Lung microvascular endothelial cell (primary cell): Measurements from ENCODE around the gene PPDPF. TPM values are rescaled to one million over a fixed set of nuclear protein-coding genes. Genes with fewer than 3 reads are reported as not detected.

Experiments used
- DNase-seq, 2 donors: peaks; one replicate each; pipeline versions ENCODE4 v3.0.0 to v3.0.0-alpha.2; 2010; ENCODE audit warnings: low read depth in 2 of 2
- total RNA-seq: library from RNA; depleted of rRNA; stranded (reverse); fragments of >200 nt; gene quantifications from 2 replicates; pipeline ENCODE4 v1.2.1, GENCODE V29; 2014

Gene PPDPF
- total RNA-seq, 1 donor from 2014 or later, result 21.2 TPM

DNA sequence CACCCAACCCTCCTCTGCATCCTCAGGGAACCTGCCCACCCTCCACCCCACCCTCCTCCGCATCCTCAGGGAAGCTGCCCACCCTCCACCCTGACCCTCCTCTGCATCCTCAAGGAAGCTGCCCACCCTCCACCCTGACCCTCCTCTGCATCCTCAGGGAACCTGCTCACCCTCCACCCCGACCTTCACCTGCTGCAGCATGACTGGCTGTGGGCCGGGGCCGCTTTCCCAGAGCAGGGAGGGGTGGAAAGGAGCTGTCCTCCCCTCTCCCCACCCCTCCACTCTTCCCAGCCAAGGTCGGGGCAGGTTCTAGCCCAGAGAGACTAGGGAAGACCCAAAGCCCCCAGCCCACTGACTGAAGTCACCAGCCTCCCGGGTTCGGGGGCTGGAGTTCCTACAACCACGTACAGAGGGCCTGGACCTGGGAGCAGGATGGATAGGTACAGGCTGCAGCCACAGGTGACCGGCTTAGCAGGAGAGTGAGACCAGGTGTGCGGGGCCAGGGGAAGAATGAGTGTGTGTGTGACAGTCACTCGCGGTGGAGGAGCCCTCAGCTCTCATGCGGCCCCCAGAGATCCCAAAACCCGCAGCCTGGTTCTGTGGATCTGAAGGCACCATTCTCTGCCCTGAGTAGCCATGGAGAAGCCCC, 33.3 kb upstream of the PPDPF start:
- DNase-seq, result no peak

DNA sequence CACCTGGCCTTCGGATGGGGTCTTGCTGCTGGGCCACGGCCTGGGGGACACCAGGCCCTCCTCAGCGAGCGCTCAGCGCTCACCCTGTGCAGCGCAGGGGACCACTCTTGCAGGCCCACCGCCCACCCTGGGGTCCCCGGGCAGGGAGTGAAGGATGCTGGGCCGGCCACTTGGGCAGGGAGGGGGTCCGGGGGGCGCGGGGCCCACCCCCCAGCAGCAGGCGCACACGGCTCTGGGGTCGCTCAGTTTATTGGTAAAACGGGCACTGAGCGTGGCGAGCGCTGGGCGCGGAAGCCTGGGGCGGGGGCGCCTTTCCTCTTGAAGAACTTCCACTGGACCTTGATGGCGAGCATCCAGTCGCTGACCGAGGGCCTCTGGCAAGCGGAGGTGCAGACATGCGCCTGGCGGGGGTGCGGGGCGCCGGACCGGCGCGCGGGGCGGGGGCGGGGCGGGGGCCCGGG, 32.8 kb upstream of the PPDPF start:
- DNase-seq, result no peak

DNA sequence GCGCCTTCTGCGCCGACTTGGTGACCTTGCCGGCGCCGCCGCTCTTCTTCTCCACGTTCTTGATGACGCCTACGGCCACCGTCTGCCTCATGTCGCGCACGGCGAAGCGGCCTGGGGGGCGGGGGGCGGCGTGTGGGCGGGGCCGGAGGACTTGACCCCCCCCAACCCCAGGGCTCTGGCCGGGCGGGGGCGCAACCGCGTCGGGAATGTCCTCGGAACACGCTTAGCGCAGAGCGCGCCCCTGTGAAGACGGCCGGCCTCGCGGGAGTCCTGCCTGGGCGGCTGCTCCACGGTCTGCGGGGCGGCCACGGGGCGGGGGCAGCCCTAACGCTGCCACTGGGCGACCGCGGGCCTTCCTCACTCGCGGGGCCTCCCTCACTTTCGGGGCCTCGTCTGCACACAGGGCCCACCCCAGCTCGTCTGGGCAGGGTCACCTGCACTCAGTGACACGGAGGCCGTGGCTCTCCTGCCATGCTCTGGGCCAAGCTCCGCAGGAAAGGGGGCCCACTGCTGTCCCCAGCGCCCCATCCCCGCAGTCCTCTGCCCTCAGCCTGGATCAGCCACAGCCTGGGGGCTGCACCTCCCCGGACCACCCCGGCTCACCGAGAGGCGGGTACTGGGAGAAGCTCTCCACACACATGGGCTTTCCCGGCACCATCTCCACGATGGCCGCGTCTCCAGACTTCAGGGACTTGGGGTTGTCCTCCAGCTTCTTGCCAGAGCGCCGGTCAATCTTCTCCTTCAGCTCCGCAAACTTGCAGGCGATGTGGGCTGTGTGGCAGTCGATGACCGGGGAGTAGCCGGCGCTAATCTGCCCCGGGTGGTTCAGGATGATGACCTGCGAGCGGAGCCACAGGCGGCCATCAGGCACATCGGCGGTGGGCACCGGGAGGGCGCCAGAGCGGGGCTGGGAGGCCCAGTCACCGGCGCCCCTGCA, 32.0 kb upstream of the PPDPF start:
- DNase-seq, result no peak

DNA sequence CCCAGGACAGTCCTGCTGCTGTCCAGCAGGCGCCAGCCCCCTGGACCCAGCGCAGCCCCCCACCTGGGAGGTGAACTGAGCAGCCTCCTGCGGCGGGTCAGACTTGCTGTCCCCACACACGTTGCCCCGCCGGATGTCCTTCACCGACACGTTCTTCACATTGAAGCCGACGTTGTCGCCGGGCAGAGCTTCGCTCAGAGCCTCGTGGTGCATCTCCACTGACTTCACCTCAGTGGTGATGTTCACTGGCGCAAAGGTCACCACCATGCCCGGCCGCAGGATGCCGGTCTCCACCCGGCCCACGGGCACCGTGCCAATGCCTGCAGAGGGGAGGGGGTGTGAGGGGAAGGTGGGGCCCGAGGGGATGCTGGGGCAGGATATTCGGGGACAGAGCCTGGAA, 30.1 kb upstream of the PPDPF start:
- no peak for DNase-seq

DNA sequence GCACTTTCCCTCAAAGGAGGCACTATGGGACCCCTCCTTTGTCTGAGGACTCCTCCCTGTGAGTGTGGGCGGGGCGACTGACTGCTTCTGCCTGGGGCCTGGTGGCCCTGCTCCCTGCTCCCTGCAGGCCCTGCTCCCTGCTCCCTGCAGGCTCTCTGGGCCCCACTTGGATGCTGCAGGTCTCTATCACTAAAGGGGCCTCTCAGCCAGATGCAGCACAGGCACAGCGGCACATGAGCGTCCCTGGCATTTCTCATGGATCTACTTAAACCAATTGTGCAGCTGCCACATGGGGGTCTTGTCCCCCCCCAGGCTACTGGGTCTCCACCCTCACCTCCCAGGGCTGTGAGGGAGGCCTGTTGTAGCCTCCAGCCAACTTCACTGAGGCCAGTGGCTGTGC, 29.5 kb upstream of the PPDPF start:
- DNase-seq, result no peak

DNA sequence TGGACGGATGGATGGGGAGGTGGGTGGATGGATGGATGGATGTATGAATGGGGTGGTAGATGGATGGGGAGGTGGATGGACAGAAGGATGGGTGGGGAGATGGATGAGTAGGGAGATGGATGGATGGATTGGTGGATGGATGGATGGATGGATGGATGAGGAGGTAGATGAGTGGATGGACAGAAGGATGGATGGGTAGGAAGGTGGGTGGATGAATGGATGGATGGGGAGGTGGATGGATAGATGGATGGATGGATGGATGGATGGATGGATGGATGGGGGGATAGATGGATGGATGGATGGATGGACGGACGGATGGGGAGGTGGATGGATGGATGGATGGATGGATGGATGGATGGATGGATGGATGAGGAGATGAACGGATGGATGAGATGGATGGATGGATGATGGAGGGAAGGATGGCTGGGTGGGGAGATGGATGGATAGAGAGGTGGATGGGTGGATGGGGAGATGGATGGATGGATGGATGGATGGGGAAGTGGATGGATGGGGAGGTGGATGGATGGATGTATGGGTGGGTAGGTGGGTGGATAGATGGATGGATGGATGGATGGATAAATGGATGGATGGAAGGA, 28.8 kb upstream of the PPDPF start:
- DNase-seq, result no peak

DNA sequence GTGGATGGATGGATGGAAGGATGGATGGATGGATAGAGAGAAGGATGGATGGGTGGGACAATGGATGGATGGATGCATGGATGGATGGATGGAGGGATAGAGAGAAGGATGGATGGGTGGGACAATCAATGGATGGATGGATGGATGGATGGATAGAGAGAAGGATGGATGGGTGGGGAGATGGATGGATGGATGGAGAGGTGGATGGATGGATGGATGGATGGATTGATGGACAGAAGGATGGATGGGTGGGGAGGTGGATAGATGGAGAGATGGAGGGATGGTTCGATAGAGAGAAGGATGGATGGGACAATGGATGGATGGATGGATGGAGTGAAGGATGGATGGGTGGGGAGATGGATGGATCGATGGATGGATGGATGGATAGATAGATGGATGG, 28.0 kb upstream of the PPDPF start:
- no peak for DNase-seq

DNA sequence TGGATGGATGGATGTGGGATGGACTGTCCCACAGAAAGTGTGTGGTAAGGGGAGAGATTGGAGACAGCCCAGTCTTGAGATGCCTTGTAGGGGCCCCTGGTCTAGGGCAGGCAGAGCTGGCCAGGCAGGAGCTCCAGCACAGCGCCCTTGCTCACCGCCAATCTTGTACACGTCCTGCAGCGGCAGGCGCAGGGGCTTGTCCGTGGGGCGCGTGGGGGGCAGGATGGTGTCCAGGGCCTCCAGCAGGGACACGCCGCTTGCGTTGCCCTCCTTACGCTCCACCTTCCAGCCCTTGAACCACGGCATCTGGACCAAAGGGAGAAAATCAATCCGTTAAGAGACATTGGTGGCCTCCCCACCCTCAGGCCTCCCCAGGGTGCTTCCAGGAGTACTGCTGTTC, 27.6 kb upstream of the PPDPF start:
- DNase-seq, result no peak

DNA sequence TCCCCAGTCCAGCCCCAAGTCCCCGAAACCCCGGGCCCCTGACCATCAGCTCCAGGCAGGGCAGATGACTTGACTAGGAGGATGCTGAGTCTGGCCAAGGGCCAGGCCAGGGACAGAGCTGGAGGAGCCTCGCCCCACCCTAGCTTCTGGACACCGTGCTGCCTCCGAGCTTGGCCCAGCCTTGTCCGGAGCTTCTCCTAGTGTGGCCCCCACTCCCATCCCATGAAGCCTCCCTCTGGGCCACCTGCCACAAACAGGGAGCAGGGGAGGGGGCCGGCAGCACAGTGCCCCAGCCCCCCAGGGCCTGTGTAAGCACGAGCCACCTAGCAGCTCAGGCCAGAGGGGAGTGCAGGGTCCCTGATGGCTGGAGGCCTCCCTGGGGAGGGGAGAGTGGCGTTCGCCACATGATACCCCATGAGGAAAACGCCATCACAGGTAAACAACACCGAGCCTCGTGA, 27.0 kb upstream of the PPDPF start:
- no peak for DNase-seq

DNA sequence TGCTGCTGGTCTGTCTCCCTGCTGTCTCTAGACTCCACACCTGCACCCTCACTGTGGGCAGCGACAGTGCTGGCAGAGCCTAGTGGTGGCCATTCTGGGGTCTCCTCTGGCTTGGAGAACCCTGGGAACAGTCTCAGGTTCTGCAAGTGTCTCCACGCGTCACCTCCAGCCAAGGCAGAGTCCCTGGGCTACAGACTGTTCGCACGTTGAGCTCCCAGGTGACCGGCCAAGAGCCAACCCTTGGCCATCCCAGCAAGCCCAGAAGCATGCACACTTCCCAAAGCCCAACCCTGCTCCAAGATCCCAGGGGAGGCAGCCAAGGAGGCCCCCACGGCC, 26.5 kb upstream of the PPDPF start:
- DNase-seq, result no peak

DNA sequence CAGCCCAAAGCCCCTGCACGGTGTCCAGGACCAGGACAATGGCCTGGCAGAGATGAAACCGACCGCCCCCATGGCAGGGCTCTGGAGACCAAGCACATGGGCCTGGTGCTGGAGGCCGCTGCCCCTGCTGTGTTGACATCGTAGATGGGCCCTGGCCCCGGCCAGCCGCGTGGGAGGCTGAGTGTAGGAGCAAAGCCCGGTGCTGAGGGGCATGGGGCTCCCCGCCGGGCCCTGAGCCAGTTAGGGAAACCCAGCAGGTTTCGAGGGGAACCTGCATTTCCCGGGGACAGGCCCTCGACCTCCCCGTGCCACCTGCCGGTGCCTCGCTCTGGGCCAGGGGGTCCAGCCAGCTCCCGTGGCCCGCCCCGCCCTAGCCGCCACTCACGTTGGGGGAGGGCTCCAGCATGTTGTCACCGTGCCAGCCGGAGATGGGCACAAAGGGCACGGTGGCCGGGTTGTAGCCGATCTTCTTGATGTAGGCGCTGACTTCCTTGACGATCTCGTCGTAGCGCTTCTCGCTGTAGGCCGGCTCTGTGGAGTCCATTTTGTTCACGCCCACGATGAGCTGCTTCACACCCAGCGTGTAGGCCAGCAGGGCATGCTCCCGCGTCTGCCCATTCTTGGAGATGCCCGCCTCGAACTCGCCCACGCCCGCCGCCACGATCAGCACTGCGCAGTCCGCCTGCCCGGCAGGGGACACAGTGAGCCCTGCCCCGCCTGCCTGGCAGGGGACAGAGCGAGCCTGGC, 26.0 kb upstream of the PPDPF start:
- DNase-seq, result no peak

DNA sequence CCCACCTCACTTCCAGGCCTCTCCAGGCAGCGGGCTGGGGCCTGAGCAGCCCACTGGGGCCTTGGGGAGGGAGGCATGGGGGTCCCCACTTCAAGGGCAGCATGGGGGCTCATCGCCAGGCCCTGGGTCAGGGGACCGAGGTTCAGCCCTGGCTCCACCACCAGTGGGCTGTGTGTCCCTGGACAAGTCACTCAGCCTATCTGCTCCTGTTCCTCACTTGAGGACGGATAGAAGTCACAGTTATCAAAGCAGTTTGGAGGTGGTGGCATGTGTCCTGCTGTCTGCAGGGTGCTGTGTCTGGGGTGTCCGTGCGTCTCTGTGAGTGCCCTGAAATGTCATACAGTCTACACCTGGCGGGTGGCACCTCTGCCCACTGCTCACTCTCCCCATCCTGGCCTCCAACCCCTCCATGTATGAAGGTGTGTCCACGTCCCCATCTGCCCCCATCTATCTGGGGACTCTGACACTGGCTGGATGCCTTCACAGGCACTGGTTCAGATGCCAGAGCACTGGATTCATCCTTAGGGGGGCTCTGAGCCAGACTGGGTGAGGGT, 25.3 kb upstream of the PPDPF start:
- DNase-seq, result no peak

DNA sequence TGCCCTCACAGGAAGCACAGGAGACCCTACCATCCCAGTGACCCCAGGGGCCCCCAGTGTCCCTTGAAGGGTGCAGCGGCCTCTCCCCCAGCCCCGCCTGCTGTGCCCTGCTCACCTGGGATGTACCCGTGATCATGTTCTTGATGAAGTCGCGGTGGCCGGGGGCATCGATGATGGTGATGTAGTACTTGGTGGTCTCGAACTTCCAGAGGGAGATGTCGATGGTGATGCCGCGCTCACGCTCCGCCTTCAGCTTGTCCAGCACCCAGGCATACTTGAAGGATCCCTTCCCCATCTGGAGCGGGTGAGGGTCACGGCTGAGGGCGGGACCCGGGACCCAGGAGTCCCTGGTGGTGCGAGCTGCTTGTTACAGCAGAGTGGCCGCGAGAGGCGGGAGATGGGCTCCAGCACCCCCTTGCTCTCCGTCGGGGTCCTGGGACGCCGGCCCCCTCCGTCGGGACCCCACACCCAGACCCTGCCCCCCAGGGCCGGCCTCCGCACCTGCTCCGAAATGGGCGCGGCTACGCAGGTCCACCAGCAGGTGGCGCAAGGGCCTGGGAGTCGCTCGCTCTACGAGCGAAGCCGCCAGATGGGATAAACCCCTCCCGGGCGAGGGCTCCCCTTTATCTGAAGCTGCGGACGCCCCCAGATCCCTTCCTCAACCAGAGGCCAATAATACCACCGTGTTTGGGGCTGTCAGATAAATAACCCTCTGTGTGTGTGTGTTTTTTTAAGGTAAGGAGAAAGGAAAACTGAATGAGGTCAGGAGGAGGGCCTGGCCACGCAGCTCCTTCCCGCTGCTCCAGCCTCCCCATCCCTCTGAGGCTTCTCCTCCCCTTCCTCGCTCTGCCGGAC, 24.6 kb upstream of the PPDPF start:
- peak; percentile 48 to 67 for DNase-seq

DNA sequence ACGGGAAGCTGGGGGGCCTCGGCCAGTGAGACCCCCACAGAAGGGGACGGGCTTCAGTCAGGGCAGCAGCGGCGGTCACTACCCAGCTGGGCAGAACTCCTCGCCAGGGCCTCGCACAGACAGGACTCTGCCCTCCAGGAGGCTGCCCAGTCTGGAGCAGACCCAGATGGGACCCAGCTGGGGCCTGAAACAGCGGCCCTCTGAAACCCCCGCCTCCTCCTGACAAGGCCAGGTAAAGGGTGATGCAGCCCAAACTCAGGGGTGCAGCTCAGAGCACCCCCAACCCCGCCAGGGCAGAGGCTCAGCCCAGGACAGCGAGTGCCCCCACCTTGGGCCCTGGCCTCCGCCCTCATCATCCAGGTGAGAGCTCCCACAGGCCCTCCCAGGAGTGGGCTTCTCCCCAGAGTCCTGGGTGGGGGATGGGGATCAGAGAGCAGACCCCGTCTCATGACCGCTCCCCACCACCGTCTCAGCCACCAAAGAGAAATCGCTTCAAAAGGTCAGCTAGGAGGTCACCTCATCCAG, 23.9 kb upstream of the PPDPF start:
- DNase-seq, result no peak

DNA sequence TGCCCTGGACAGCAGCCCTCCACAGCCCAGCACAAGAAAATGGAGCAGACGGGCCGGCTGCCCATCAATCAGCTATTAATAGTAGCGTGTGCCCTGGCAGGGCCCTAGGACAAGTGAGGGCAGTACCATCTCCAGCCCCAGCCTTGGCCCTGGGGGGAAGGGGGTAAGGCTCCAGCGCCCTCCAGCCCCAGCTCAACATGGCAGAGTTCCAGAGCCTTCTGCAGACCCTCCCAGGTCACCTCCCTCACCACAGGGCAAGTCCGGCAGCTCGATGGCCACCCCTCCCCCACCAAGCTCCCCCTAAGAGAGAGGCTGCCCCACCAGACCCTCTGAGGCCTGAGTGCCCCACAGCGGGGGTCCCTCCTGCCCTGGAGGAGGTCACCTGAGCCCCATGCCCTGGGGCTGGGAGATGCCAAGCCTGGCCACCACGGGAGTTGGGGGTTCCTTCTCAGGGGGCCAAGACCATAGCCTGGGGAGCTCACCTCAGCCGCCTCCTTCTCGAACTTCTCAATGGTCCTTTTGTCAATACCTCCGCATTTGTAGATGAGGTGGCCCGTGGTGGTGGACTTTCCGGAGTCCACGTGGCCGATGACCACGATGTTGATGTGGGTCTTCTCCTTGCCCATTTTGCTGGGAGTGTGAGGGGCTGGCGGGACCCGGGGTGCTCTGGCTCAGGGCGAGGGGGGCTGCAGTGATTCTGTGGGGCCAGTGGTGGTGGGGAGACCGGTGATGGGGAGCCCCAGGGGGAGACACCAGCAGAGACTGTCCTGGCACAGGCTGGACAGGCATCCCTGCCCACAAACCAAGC, 23.2 kb upstream of the PPDPF start:
- no peak for DNase-seq

DNA sequence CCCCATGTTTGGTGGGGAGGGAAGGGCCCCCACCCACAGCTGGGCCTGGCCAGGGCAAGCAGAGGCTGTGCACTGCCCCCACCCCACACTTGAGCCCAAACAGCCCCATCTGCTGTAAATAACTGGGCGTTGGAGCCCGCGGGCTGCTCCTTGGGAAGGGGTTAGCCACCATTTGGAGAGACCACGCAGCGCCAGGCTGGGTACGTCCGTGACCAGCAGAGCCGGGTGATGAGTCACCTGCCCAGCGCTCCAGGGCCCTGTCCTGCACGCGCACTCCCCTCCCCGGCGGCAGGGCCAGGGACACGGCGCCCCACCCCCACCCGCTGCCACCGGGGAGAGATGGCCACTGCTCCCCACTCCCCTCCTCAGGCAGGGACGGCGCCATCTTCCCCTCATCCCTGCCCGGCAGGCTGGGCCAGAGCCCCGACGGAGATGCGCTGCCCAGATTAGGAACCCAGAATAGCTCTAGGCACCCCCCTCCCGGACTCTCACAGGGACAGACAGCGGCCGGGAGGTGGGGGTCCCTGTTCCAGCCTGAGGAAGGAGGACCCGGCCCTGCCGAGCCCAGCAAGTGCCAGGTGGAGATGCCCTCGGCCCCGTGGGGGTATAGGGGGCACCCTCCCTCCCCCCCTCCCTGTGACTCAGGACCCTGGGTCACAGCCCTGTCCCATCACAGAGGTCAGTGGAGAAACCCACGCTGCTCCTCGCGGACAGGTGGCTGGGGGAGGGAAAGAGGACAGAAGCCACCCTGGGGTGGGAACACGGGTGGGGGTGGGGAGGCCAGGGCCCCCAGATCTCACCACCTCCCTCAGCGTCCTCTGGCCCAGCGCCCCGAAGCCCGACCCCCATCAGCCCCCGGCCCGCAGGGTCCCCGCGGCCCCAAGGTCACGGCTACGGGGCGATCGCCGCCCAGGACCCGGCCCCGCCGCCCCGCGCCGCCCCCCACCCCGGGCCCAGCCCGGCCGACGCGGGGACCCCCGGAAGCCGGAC, 22.3 kb upstream of the PPDPF start:
- peak; percentile 24 to 61 for DNase-seq

DNA sequence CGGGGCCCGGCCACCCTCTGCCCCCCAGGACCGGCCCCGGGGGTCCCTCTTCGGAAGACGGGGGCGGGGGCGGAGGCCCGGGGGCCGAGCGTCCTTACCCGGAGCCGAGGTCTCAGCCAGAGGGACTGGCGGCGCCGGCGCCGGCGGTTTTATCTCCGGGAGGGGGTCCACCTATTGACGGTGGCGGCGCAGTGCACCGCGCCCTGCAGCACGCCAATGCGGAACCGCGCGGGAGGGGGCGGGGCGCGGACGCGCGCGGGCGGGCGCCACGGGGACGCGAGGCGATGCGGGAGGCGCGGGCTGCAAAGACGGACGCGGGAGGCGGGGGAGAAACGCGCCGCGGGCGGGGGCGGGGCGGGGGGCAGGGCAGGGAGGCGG, 21.6 kb upstream of the PPDPF start, which contains the start of gene EEF1A2:
Gene EEF1A2 (minus strand): TSS at position 124 of the 378 bp plus-strand sequence. CDS start 1,320 bp downstream, outside the sequence.
- DNase-seq, result peak in 1 of 2 donors; percentile 50

DNA sequence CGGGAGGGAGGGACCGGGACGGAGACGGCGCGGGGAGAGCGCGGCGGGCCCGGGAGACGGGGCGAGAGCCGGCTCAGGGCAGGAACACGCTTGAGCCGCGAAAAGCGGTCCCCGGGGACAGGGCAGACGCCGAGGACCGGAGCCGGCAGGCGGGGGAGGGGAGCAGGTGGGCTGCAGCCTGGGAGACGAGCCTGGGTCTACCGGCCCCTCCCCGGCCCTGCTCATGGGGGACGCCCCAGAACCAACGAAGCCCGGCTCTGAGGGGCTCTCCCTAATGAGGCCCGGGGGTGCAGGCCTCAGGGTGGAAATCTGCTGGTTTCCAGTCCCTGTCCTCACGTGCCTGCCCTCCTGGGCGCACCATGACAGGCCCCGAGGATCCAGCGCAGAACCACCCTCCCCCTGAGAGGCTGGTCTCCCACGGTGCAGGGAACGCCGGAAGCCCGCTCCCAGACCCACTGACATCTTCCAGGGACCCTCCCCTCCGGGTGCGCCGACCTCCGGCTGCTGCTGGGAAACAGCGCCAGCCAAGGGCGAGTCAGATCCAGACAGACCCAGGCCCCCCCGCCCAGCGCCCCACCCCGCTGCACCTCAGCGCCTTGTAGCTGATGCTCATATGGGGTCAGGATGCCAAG, 21.1 kb upstream of the PPDPF start:
- no peak for DNase-seq
